Left ventricle myocardium inferior (tissue), 1 donor: Measurements from ENCODE around the gene THPO. TPM values are rescaled to one million over a fixed set of nuclear protein-coding genes. Genes with fewer than 3 reads are reported as not detected.

ENCODE experiments used
- DNase-seq: peaks from one replicate; pipeline ENCODE4 v3.0.0-alpha.2; 2020
- H3K27ac ChIP-seq: fragments of 200-600 bp; replicated peaks from 2 replicates; pipeline ENCODE4 v1.8.0; 2021
- H3K27me3 ChIP-seq: fragments of 200-600 bp; 2 replicates; pipeline ENCODE4 v1.8.0; 2021; ENCODE audit warnings: low read depth
- H3K36me3 ChIP-seq: fragments of 200-600 bp; 2 replicates; pipeline ENCODE4 v1.8.0; 2021
- H3K4me1 ChIP-seq: fragments of 200-600 bp; 2 replicates; pipeline ENCODE4 v1.8.0; 2021
- H3K4me3 ChIP-seq: fragments of 200-600 bp; 2 replicates; pipeline ENCODE4 v1.8.0; 2021; ENCODE audit warnings: mild to moderate bottlenecking, moderate library complexity
- H3K9me3 ChIP-seq: fragments of 200-600 bp; replicated peaks from 2 replicates; pipeline ENCODE4 v1.8.0; 2021
- intact Hi-C: fragments of 100-400 bp; cut with micrococcal nuclease; formaldehyde crosslinking; loops from one replicate; pipeline ENCODE4 v1.11.0; 2022
- total RNA-seq: library from RNA; stranded (reverse); fragmentation: NEBNext Ultra II Directional; extraction: Animal tissue kit (Norgen Biotek cat#: 25700); gene quantifications from one replicate; pipeline ENCODE4 v1.2.1, GENCODE V29; 2021
- TF ChIP-seq, protein P1 (sequence below): fragments of 200-600 bp; IDR thresholded peaks from 2 replicates; pipeline ENCODE4 v1.8.0; 2021; ENCODE audit warnings: antibody characterized with exemption, mild to moderate bottlenecking, borderline replicate concordance
- donor health status: DM: no; HTN: yes; CAD: no; lungs with severe emphysema.

Gene THPO
- total RNA-seq, 1 donor from 2014 or later, result 0.11 TPM

DNA sequence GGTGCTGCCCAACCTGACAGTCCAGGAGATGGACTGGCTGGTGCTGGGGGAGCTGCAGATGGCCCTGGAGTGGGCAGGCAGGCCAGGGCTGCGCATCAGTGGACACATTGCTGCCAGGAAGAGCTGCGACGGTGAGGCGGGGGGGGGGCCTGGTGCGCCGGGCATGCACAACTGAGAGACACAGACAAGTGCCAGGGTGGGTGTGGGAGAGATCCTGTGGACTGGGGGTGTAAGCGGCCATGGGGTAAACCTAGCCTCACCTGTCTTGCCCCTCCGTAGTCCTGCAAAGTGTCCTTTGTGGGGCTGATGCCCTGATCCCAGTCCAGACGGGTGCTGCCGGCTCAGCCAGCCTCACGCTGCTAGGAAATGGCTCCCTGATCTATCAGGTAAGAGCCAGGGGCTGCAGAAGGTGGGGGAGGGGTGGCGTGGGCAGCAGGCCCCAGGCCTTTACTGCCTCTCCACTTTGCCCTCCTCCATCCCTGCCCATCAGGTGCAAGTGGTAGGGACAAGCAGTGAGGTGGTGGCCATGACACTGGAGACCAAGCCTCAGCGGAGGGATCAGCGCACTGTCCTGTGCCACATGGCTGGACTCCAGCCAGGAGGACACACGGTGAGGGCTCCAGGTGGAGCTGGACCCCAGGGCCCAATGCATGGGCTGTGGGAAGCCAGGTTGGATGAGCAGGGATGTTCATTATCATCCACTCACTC, 5.2 kb upstream of the THPO start:
- TF ChIP-seq, protein P1, sequence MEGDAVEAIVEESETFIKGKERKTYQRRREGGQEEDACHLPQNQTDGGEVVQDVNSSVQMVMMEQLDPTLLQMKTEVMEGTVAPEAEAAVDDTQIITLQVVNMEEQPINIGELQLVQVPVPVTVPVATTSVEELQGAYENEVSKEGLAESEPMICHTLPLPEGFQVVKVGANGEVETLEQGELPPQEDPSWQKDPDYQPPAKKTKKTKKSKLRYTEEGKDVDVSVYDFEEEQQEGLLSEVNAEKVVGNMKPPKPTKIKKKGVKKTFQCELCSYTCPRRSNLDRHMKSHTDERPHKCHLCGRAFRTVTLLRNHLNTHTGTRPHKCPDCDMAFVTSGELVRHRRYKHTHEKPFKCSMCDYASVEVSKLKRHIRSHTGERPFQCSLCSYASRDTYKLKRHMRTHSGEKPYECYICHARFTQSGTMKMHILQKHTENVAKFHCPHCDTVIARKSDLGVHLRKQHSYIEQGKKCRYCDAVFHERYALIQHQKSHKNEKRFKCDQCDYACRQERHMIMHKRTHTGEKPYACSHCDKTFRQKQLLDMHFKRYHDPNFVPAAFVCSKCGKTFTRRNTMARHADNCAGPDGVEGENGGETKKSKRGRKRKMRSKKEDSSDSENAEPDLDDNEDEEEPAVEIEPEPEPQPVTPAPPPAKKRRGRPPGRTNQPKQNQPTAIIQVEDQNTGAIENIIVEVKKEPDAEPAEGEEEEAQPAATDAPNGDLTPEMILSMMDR, result no peak
- intact Hi-C loops, result no loop called here
- Histone ChIP-seq H3K27me3 (peaks cover 77% of the 10 kb centered on the region), H3K27ac (no peak overlapping the region), H3K4me1 (peaks cover 29% of the 10 kb centered on the region), H3K36me3 (no peaks in the 10 kb centered on the region), H3K9me3 (no peaks in the 10 kb centered on the region), H3K4me3 (no peak overlapping the region)
- no peak for DNase-seq

DNA sequence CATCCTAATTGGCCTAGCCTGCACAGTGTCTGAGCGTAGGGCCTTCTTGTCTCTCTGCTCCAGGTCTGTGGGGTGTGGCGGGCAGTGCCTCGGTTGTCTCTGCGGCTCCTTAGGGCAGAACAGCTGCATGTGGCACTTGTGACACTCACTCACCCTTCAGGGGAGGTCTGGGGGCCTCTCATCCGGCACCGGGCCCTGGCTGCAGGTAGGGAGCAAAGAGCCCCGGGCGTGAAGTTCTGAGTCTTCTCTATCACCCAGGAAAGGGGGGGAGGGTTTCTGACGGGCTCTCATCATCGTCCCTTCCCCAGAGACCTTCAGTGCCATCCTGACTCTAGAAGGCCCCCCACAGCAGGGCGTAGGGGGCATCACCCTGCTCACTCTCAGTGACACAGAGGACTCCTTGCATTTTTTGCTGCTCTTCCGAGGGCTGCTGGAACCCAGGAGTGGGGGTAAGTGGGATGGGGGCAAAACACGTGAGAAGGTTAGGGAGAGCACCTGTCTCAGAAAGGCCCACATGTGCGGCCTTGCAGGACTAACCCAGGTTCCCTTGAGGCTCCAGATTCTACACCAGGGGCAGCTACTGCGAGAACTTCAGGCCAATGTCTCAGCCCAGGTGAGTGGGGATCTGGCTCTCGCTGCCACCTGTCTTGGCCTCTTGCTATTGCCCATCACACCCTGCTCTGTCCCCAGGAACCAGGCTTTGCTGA, 4.5 kb upstream of the THPO start:
- no peaks in the 10 kb centered on the region for H3K9me3 ChIP-seq
- peak overlapping the region; percentile 73 for H3K27ac ChIP-seq
- H3K4me3 ChIP-seq, result no peak overlapping the region
- H3K4me1 ChIP-seq, result peaks cover 36% of the 10 kb centered on the region
- no peaks in the 10 kb centered on the region for H3K36me3 ChIP-seq
- intact Hi-C loops, result no loop called here
- no peak for DNase-seq
- TF ChIP-seq, protein P1, result no peak
- peaks cover 82% of the 10 kb centered on the region for H3K27me3 ChIP-seq

DNA sequence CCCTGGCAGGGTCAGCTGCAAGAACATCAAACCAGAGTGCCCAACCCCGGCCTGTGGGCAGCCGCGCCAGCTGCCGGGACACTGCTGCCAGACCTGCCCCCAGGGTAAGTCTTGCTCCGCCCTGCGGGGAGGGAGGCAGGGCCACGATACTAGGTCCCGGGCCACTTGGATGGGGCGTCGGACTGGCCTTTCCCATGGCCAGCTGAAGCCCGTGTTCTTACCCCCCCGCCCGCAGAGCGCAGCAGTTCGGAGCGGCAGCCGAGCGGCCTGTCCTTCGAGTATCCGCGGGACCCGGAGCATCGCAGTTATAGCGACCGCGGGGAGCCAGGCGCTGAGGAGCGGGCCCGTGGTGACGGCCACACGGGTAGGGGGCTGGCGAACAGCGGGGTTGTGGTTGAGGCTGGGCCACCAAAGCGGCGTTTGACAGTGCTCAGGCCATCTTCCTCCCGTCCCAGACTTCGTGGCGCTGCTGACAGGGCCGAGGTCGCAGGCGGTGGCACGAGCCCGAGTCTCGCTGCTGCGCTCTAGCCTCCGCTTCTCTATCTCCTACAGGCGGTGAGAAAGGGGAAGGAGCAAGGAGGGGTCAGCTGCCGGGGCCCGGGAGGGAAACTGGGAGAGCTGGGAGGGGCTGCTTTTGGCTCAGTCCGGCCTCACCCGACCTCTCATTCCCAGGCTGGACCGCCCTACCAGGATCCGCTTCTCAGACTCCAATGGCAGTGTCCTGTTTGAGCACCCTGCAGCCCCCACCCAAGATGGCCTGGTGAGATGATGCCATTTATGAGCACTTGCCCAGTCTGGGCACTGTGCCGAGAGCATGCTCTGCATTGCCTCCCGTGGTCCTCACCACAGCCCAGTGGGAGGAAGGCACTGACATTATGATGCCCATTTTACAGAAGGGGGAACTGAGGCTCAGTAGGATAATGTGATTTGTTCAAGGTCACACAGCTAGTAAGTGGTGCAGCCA, 3.5 kb upstream of the THPO start:
- peak overlapping the region; percentile 69 for H3K4me3 ChIP-seq
- H3K27ac ChIP-seq, result peak overlapping the region; percentile 73
- peaks cover 39% of the 10 kb centered on the region for H3K4me1 ChIP-seq
- no peaks in the 10 kb centered on the region for H3K36me3 ChIP-seq
- TF ChIP-seq, protein P1, result no peak
- DNase-seq, result peak; percentile 60
- no peaks in the 10 kb centered on the region for H3K9me3 ChIP-seq
- intact Hi-C loops, result no loop called here
- peaks cover 82% of the 10 kb centered on the region for H3K27me3 ChIP-seq

DNA sequence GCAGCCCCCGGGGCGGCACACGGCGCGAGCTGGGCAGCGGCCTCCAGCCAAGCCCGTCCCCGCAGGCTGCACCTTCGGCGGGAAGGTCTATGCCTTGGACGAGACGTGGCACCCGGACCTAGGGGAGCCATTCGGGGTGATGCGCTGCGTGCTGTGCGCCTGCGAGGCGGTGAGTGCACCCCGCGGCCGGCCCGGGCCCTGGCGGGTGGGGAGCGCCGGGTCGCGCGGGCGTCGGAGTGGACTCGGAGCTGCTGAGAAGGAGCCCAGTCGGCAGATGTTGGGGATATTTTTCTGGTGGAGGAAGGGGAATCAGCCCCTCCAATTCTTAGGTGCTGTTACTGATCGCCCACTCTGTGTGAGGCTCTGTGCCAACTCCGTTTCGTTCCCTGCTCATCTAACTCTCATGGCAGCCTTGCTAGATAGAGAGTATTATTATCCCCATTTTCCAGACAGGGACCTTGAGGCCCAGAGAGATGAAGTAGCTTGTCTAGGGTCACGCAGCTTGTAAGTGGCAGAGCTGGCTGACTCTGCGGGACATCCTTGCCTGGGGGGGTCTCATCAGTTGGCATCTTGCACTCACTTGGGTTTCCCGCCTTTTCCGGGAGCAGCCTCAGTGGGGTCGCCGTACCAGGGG, 2.7 kb upstream of the THPO start:
- TF ChIP-seq, protein P1, result no peak
- Histone ChIP-seq H3K27me3 (peaks cover 82% of the 10 kb centered on the region), H3K36me3 (no peaks in the 10 kb centered on the region), H3K9me3 (no peaks in the 10 kb centered on the region), H3K4me3 (peak overlapping the region; percentile 69), H3K27ac (peak overlapping the region; percentile 73), H3K4me1 (peaks cover 39% of the 10 kb centered on the region)
- intact Hi-C loops, result no loop called here
- DNase-seq, result no peak

DNA sequence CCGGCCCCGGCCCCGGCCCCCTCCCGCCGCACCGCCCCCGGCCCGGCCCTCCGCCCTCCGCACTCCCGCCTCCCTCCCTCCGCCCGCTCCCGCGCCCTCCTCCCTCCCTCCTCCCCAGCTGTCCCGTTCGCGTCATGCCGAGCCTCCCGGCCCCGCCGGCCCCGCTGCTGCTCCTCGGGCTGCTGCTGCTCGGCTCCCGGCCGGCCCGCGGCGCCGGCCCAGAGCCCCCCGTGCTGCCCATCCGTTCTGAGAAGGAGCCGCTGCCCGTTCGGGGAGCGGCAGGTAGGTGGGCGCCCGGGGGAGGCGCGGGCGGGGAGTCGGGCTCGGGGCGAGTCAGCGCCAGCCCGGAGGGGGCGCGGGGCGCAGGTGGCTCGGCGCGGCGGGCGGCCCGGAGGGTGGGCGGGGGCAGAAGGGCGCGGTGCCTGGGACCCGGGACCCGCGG, 2.2 kb upstream of the THPO start:
- DNase-seq, result peak; percentile 72
- Histone ChIP-seq H3K36me3 (no peaks in the 10 kb centered on the region), H3K27me3 (peaks cover 86% of the 10 kb centered on the region), H3K4me3 (peak overlapping the region; percentile 69), H3K9me3 (no peaks in the 10 kb centered on the region), H3K4me1 (peaks cover 39% of the 10 kb centered on the region), H3K27ac (peak overlapping the region; percentile 73)
- TF ChIP-seq, protein P1, result no peak
- intact Hi-C loops, result no loop called here
